ENCODE measurements around the gene ACOT12.

DNA sequence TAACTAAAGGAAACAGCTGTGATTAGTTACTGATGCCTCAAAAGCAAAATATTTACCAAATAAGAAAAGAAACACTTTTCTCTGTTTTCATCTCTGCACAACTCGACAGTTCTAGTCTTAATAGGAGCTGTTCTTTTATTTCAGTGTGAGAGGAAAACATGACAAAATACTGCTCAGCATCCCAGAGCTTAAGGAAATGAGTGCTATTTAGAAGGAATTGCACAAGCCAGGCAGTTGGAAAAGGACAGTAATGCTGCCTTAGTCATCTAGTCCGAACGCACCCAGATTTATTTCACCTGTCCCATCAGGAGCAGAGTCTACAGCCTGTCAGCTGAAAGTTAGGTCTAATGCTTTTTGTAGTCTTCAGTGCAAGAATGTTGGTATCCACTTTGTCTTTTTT, 80.2 kb downstream of the ACOT12 start:
- TF ChIP-seq, protein P1, sequence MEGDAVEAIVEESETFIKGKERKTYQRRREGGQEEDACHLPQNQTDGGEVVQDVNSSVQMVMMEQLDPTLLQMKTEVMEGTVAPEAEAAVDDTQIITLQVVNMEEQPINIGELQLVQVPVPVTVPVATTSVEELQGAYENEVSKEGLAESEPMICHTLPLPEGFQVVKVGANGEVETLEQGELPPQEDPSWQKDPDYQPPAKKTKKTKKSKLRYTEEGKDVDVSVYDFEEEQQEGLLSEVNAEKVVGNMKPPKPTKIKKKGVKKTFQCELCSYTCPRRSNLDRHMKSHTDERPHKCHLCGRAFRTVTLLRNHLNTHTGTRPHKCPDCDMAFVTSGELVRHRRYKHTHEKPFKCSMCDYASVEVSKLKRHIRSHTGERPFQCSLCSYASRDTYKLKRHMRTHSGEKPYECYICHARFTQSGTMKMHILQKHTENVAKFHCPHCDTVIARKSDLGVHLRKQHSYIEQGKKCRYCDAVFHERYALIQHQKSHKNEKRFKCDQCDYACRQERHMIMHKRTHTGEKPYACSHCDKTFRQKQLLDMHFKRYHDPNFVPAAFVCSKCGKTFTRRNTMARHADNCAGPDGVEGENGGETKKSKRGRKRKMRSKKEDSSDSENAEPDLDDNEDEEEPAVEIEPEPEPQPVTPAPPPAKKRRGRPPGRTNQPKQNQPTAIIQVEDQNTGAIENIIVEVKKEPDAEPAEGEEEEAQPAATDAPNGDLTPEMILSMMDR (conservative IDR thresholded peaks at IDR 0.05 in 1 of 2, IDR thresholded peaks at IDR 0.05 in 1 of 2; ENCODE audit: low read depth in 1 of 2, low read length in 2 of 2) = no peak
- no peak for TF ChIP-seq EZH2 (IDR thresholded peaks at IDR 0.05; ENCODE audit: low read length, missing control alignments)

All from fibroblast of lung (primary cell).